LoVo (cell line): ENCODE data around the gene CHST12.
A peak's percentile ranks its signal among the peaks of the same experiment; 100 is the strongest.
"Not testable (repeated sequence)": the region's sequence is repeated elsewhere in the genome, so short reads cannot be mapped to it uniquely, and the experiment has no call there.

ENCODE experiments used
- DNase-seq: peaks from one replicate; pipeline ENCODE4 v3.0.0-alpha.2; 2016; ENCODE audit warnings: low spot score

Gene CHST12

DNA sequence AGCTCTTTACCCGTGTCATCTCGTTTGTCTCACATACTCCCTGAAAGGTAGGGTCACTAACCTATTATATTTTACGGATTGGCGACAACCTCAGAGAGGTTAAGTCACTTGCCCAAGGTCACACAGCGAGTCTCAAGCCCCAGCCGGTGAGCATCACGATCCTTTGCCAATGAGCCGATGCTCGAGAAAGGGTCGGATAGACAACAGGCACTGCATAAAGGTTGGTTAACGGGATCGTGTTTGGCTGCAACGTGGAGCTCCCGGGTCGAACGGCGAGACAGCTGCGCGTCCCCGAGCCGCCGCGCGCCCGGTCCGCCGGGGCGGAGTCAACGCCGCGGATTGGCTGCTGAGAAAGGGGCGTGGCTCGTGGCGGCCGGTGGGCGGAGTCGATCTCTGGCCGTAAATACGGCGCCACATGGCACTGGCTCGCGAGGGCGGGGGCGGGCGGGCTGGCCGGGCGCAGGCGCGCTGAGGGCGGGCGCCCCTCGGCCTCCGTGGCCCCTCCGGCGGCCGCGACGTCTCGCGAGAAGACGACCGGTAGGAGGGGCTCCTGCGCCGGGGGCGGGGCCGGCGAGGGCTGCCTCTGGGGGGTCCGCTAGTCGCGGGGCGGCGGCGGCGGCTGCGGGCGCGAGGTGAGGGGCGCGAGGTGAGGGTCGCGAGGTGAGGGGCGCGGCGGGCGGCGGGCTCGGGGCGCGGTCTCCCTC, at the start of gene CHST12:
TSS of gene CHST12 (plus strand) at position 598 of the 704 bp plus-strand sequence. CDS start 29,029 bp downstream, outside the sequence.
- peak; percentile 99 for DNase-seq

DNA sequence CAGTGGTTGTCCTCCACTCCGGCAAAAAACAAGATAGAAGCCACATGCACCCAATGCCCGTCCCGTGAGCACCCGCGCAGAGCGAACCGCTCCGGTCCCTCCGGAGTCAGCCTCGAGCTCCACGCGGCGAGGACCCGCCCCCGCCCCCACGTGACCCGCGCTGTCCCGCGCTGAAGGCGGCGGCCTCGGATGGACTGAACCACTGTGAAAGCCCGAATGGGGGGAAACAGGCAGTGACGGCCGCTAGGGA, 49.5 kb upstream of the CHST12 start:
- DNase-seq, result peak; percentile 93

GRCh38 chr7:2354186-2354938, 49.0 kb upstream of the CHST12 start, which contains the start of gene EIF3B:
Gene EIF3B, plus strand, starts transcription at chr7:2354827. Its CDS starts 95 bp downstream, at chr7:2354922.
- DNase-seq, result peak; percentile 98

DNA sequence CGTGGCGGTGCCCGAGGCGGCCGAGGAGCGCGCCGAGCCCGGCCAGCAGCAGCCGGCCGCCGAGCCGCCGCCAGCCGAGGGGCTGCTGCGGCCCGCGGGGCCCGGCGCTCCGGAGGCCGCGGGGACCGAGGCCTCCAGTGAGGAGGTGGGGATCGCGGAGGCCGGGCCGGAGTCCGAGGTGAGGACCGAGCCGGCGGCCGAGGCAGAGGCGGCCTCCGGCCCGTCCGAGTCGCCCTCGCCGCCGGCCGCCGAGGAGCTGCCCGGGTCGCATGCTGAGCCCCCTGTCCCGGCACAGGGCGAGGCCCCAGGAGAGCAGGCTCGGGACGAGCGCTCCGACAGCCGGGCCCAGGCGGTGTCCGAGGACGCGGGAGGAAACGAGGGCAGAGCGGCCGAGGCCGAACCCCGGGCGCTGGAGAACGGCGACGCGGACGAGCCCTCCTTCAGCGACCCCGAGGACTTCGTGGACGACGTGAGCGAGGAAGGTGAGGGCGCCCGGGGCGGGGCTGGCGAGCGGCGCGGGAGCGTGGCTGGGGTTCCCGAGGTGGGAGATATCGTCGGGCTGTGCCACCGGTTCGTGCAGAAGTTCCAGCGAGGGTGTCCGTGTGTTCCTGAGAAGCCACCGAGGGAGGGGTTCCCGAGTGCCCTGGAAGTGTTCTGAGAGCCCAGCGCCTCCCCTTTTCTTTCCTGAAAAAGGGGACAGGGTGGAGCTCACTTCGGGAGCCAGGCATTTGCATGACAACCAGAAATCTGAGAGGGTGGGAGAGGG, 48.3 kb upstream of the CHST12 start:
- peak; percentile 12 for DNase-seq

DNA sequence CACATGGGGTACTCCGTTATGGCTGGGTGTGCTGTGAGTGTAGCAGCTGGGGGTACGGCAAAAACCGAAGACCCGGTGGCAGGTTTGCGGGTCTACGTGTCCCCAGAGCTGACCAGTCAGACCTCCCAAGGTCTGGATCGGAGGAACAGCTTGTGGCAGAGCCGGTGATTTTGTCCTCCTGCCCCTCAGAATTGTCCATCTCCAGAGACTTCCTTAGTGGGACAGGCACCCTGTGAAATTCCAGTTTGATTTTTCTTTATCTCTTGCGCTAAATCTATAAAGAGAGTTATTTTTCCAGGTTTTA, 47.8 kb upstream of the CHST12 start:
- no peak for DNase-seq

- DNase-seq, result no peak
Measured at GRCh38 chr7:2357165-2357564, 46.2 kb upstream of the CHST12 start.

- DNase-seq, result no peak
Measured at GRCh38 chr7:2357571-2357970, 45.8 kb upstream of the CHST12 start.

- DNase-seq, result no peak
Measured at GRCh38 chr7:2358968-2359527, 44.4 kb upstream of the CHST12 start.

- no peak for DNase-seq
Measured at GRCh38 chr7:2359610-2360009, 43.8 kb upstream of the CHST12 start.

GRCh38 chr7:2360796-2361195, 42.6 kb upstream of the CHST12 start:
- DNase-seq, result no peak

DNA sequence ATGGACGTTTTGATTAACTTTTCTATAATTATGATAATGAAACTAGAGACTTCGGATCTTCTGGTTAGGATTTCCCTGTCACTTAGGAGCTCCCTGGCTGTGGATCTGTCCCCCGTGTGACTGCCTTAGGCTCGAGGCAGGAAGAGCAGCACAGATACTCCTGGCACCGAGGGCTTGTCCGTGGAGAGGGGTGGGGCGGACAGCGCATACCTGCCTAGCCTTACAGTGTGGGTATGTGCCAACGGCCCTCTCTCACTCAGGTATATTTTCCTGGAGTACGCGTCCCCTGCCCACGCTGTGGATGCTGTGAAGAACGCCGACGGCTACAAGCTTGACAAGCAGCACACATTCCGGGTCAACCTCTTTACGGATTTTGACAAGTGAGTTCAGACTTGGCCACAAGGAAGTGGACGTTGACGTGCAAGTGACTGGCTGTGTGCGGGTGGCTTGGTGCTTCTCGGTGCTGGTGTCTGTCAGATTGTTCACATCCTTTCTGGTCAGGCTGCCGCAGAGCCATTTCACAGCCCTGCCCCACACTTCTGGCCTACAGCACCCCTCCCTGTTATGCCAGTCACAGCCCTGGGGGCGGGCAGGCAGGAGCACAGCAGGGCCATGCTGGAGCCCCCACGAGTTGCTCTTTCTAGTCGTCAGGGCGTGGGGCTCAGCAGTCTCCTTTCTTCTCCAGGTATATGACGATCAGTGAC, 40.9 kb upstream of the CHST12 start:
- no peak for DNase-seq

GRCh38 chr7:2369139-2369538, 34.3 kb upstream of the CHST12 start:
- DNase-seq, result no peak

GRCh38 chr7:2371329-2371728, 32.1 kb upstream of the CHST12 start:
- DNase-seq, result no peak

DNA sequence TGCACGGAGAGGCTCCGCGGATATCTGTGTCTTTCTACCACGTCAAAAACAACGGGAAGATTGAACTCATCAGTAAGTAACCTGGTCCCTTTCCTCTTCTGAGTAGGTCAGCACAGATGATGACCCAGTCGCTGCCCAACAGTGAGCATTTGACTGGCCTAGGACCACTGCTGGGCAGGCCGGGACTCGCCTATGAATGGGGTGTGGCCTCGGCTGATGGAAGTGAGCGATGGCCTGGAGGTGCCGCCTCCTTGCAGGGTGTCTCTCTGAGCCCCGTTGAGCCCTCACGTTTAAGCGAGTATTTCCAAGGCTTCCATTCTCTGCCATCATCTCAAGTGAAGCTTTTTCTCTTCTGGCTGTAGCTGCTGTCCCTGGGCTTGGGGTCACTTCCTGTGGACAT, 30.7 kb upstream of the CHST12 start:
- DNase-seq, result no peak

- no peak for DNase-seq
Measured at GRCh38 chr7:2373124-2373556, 30.3 kb upstream of the CHST12 start.

DNA sequence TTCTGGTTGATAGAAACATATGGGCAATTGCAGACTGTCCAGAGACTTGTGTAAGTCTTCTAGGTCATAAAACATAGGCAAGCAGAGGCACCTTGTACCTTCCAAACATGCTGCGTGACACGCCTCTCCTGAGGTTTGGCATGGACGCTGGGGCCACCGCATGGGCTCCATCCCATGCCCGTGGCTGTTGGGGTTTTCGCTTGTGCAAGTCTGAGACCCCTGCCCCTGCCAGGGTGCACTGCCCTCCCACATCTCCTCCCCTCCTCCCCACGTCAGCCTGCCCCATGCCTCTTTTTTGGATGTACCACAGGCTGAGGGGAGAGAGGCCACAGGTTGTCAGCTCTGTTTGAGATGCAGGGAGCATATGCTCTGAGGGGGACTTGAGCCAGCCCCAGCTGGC, 29.8 kb upstream of the CHST12 start:
- no peak for DNase-seq

DNA sequence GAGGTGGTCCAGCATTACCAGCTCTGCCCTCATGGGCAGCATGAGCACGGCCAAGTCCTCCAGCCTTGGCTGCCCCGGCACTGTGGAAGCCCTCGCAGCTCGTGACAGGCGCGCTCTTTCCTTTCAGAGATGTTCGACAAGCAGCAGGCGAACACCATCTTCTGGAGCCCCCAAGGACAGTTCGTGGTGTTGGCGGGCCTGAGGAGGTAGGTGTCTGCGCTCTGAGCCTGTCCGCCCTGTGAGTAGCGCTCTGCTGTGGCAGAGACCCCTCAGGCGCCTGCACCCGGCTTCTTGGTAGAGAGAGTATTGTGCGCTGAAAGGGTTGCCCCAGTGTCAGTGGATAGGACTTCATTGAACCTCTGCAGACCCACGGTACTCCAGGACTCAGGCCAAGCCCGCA, 29.0 kb upstream of the CHST12 start:
- no peak for DNase-seq

DNA sequence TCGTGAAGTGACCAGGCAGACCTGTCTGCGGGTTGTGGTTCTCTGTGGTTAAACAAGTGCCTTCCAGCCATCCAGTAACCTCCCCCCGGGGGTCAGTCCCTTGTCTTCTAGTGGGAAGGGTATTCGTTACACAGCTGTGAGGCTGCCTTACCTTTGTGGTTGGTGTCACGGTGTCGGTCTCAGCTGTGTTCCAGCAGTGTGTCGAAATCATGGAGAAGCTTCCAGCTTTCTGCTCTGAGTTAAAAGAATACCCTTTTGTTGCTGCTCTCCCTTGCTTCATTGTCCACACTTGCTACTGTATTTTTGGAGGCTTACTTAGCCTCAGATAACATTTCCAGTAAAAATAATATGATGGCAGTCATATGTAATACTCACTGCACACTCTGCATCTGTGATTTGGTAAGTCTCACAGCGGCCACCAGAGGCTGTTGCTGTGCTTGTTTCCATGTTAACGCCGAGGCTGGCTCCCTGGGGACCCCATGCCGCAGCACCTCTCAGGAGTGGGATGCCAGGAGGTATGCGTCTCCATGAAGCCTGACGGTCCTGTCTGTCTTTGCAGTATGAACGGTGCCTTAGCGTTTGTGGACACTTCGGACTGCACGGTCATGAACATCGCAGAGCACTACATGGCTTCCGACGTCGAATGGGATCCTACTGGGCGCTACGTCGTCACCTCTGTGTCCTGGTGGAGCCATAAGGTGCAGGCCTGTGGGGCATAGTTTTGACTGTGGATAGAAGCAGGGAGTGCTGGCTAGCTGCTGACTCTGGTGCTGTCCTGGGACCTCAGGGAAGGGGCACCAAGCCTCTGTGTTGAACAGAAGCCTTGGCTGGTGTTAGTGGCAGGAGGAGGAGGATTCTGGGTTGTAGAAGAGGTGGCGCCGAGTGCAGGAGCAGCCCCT, 28.3 kb upstream of the CHST12 start:
- no peak for DNase-seq

DNA sequence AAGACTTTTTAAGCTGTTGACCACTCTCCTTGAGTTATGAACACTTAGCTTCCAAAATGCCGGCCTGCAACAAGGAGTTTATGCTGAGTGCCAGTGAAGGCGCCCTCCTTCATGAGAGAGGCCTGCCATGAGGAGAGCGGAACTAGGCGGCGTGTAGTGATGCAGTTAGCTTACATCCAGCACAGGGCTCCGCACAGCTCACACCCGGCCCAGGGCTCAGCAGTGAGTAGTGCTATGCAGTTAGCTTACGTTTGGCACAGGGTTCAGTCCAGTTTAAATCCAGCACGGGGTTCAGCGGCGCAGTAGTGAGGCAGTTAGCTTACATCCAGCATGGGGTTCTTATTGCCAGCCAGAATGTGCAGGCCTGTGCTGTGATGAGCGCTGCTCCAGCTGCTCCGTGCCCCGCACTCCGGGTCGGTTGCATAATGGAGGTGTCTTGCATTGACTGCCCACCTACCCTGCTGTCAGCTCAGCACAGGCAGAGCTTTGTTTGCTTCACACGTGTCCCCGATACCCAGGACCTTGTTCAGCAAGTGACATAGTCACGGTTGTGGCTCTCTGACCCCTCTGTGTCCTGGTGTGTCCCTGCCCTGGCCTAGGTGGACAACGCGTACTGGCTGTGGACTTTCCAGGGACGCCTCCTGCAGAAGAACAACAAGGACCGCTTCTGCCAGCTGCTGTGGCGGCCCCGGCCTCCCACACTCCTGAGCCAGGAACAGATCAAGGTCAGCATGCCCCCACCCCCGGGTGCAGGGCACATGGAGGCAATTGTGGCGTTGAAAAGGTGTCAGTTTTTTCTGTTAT, 26.9 kb upstream of the CHST12 start:
- DNase-seq, result no peak

GRCh38 chr7:2377492-2377891, 25.9 kb upstream of the CHST12 start:
- DNase-seq, result not testable (repeated sequence)
